T-helper 1 cell treated with Interleukin-12 subunit alpha and Interleukin-12 subunit beta and Interleukin-4 antibody, amounts not matched to agents 30 μg/mL and 1 μg/mL, for 36 hours (primary cell): ENCODE data around the gene GALNT13.

Experiments
- H3K27ac Mint-ChIP-seq: one replicate; pipeline ENCODE4 v1.8.0; 2021; ENCODE audit warnings: mild to moderate bottlenecking, mixed read lengths
- H3K27me3 Mint-ChIP-seq: one replicate; pipeline ENCODE4 v1.8.0; 2021; ENCODE audit warnings: low read depth, mixed read lengths
- H3K36me3 Mint-ChIP-seq: one replicate; pipeline ENCODE4 v1.8.0; 2021; ENCODE audit warnings: low read depth, mixed read lengths
- H3K4me1 Mint-ChIP-seq: one replicate; pipeline ENCODE4 v1.8.0; 2021; ENCODE audit warnings: low read depth, mixed read lengths
- H3K4me3 Mint-ChIP-seq: one replicate; pipeline ENCODE4 v1.8.0; 2021; ENCODE audit warnings: mild to moderate bottlenecking, moderate library complexity, mixed read lengths
- H3K9me3 Mint-ChIP-seq: one replicate; pipeline ENCODE4 v1.8.0; 2021; ENCODE audit warnings: mixed read lengths

GALNT13 gene

DNA sequence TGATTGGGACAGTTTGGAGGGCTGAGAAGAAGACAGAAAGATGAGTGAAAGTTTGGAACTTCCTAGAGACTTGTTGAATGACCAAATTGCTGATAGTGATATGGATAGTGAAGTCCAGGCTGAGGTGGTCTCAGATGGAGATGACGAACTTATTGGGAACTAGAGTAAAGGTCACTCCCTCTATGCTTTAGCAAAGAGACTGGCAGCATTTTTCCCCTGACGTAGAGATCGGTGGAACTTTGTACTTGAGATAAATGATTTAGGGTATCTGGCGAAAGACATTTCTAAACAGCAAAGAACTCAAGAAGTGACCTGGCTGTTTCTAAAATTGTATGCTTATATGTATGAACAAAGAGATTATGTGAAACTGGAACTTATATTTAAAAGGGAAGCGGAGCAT is 605.6 kb downstream of the GALNT13 start:
- Mint-ChIP-seq H3K9me3 (no peaks in the 10 kb centered on the region), H3K4me1 (no peaks in the 10 kb centered on the region), H3K36me3 (no peaks in the 10 kb centered on the region), H3K27ac (no peak overlapping the region), H3K27me3 (no peaks in the 10 kb centered on the region), H3K4me3 (no peak overlapping the region)

DNA sequence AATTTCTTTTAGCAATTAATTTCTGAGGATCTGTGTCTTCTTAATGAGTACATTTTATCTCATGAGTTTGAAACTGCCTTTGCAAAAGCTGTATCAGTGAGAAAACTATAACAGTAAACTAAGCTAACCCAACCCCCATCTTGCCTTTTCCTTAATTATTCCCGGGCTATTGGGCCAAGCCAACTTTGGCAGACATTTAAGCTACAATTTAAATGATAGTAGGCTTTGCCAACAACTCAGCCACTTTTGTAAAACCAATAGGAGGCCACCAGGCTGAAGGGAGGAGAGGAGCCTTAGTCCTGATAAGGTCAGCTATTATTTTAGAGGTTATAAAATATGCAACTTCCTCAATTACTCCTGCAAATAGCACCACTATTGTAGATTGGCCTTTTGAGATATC is 608.8 kb downstream of the GALNT13 start:
- H3K27ac Mint-ChIP-seq: no peak overlapping the region

DNA sequence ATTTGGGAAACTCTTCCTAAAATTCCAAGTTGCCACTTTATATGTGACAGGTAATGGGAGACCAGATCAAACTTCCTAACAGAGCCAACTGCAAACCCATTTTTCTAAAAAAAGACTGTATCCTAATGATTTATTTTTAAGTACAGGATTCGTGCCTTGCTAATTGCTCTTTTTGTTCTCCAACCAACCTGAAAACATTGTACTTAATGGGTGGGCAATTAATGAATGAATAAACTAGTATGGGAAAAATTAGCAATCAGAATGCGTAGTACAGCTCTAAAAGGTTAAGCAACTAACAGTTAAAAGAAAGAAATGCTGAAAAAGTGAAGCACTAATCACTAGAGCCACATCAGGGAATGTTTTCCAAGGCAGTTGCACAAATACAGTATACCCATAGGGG is 609.6 kb downstream of the GALNT13 start:
- no peak overlapping the region for H3K4me3 Mint-ChIP-seq
- no peak overlapping the region for H3K27ac Mint-ChIP-seq
- H3K36me3 Mint-ChIP-seq: no peaks in the 10 kb centered on the region
- no peaks in the 10 kb centered on the region for H3K9me3 Mint-ChIP-seq
- H3K4me1 Mint-ChIP-seq: no peaks in the 10 kb centered on the region
- no peaks in the 10 kb centered on the region for H3K27me3 Mint-ChIP-seq

More for the DNA sequence above, 608.8 kb downstream of the GALNT13 start:
- H3K4me3 Mint-ChIP-seq: no peak overlapping the region
- H3K27me3 Mint-ChIP-seq: no peaks in the 10 kb centered on the region
- H3K9me3 Mint-ChIP-seq: no peaks in the 10 kb centered on the region
- H3K4me1 Mint-ChIP-seq: no peaks in the 10 kb centered on the region
- no peaks in the 10 kb centered on the region for H3K36me3 Mint-ChIP-seq

DNA sequence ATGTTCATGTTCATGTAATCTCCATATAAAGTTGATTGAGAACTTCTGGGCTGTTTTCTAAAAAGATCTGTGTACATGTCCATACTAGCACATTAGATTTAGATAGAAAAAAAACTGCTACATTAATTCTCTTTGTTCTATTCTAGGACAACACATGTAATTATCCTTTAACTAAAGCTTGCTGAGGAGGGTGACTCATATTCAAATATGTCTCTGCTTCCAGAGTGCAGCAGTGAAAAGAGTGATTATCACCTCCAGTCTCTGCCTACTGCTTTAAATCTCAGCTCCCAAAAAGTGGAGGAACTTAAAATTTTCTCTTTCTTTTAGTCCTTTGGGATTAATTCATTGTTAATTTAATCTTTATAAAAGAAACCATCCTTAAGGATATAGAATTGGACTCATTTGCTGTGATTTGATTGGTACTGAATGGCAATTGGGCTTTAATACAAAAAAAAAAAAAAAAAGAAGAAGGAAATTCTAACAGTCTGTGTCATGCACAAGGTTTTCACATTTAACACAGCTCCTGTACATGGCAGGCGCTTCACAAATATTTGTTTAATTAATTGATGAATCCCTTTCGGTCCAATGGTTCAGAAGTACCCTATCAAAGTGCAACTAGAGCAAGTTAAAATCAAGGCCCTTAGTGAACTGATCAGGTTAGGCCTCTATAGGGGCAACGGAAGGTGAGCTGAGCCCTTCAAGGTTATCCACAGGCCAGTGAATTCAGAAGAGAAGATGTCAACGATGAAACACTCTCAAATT is 612.8 kb downstream of the GALNT13 start:
- H3K9me3 Mint-ChIP-seq: no peaks in the 10 kb centered on the region
- no peaks in the 10 kb centered on the region for H3K27me3 Mint-ChIP-seq
- H3K36me3 Mint-ChIP-seq: no peaks in the 10 kb centered on the region
- no peak overlapping the region for H3K4me3 Mint-ChIP-seq
- H3K27ac Mint-ChIP-seq: no peak overlapping the region
- no peaks in the 10 kb centered on the region for H3K4me1 Mint-ChIP-seq

DNA sequence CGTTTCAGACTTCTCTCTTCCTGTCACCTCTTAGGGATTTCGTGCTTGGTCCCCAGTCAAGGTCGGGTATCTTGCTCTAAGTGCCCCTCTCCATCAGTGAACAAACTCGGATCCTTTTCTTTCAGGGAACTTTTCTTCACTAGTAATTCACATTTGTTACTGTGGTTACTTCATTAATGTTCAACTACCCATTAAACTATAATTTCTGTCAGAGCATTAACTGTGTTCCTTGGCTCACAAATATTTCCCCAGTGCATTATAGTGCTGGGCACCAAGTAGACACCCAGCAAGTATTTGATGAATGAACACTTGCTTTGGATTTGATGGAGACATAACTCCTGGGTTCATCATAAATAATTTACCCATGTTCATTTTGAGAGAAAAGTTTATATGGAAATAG is 617.1 kb downstream of the GALNT13 start:
- Mint-ChIP-seq H3K4me1 (no peaks in the 10 kb centered on the region), H3K9me3 (no peaks in the 10 kb centered on the region), H3K4me3 (no peak overlapping the region), H3K36me3 (no peaks in the 10 kb centered on the region), H3K27me3 (no peaks in the 10 kb centered on the region), H3K27ac (no peak overlapping the region)

DNA sequence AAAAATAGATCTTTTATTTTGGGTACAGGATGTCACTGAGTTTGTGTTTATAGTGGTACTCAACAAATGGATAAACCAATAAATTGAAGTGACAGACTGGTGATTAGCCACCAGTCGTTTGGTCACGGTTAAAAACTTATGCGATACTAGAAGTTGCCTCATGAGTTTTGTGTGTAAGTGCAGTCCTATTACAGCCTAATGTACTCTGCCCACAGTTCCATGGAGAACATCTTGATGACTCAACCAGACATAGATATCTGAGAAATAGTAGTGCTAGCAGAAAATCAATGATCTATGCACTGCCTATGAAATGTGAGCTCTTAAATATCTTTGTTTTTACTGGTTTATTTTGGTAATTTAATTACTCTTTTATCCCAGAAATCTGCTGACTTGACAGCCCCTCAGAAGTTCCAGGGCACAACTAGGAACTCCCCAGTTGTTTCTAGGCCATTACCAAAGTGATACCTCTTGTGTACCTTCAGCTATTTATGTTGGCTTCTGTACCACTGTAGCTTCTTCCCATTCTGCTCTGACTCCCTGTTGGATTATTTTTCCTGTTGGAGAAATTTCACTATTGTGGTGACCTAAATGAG is 617.6 kb downstream of the GALNT13 start:
- no peaks in the 10 kb centered on the region for H3K27me3 Mint-ChIP-seq
- H3K27ac Mint-ChIP-seq: no peak overlapping the region

DNA sequence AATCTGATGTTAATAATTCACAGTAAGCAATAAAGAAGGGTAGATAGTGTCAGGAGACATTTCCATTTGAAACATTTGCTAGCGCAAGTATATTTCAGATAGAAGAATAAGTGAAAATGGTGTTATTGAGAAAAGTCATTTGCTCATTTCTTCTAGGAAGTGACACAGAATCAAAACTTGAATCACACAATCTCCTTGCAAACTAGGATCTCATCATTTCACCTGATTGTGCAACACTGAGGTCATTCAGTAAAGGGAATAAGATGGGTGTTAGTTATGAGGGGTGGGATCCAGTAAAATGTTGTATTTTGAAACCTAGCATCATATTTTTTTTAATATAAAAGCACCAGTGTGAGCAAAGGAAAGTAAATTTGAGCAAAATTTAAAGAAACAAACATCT is 618.8 kb downstream of the GALNT13 start:
- Mint-ChIP-seq H3K36me3 (no peaks in the 10 kb centered on the region), H3K9me3 (no peaks in the 10 kb centered on the region), H3K27ac (no peak overlapping the region), H3K27me3 (no peaks in the 10 kb centered on the region), H3K4me3 (no peak overlapping the region), H3K4me1 (no peaks in the 10 kb centered on the region)

More for the DNA sequence above, 617.6 kb downstream of the GALNT13 start:
- no peaks in the 10 kb centered on the region for H3K9me3 Mint-ChIP-seq
- no peaks in the 10 kb centered on the region for H3K4me1 Mint-ChIP-seq
- no peak overlapping the region for H3K4me3 Mint-ChIP-seq
- H3K36me3 Mint-ChIP-seq: no peaks in the 10 kb centered on the region

DNA sequence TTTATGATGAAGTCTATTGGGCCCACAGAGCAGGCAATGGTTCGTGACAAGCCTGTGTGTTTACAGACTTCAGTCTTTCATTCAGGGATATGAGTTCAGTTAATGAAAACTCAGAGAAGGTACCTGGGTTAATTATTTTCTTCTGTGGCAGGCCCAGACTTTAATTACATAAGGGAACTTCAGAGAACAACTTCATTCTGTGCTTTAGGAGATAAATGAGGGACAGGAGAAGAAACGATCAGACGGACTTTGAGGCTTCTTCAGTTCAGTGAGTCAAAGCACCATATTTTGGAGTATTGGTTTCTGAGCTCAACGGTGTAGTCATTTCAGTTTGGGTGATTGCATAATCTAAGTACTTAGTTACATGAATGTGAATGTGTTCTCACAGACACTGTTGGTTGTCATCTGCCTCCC is 623.7 kb downstream of the GALNT13 start:
- no peak overlapping the region for H3K27ac Mint-ChIP-seq
- H3K4me3 Mint-ChIP-seq: no peak overlapping the region
- no peaks in the 10 kb centered on the region for H3K36me3 Mint-ChIP-seq
- no peaks in the 10 kb centered on the region for H3K4me1 Mint-ChIP-seq
- H3K9me3 Mint-ChIP-seq: no peaks in the 10 kb centered on the region
- no peaks in the 10 kb centered on the region for H3K27me3 Mint-ChIP-seq

DNA sequence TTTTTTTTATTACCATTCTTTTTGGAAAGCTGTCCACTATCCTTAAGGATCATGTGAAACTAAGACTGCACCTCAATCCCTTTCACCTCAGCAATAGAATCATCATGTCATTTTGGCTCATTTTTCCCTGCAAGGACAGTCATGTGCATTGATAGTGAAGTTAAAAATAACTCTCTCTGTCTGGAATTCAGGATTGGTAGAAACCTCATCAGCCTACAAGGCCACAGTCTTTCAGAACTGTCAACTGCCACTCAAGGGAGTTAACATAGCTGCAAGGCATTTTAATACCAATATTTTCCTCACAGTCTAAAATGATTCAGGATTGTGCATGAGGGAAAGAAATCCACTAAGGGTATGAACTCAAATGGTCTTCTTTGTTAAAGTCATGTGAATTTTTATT is 625.3 kb downstream of the GALNT13 start:
- Mint-ChIP-seq H3K9me3 (peaks cover 2% of the 10 kb centered on the region), H3K27me3 (no peaks in the 10 kb centered on the region), H3K4me3 (no peak overlapping the region), H3K4me1 (no peaks in the 10 kb centered on the region), H3K27ac (no peak overlapping the region), H3K36me3 (no peaks in the 10 kb centered on the region)
